Dendritic cell treated with granulocyte-macrophage colony-stimulating factor and Interleukin-4, amounts not matched to agents 40 ng/mL and 50 ng/mL, for 4 days (primary cell): ENCODE data around the gene PCGF3.
"Not testable (repeated sequence)": the region's sequence is repeated elsewhere in the genome, so short reads cannot be mapped to it uniquely, and the experiment has no call there.

Experiments
- H3K27ac Mint-ChIP-seq: one replicate; pipeline ENCODE4 v1.8.0; 2022; ENCODE audit warnings: mild to moderate bottlenecking, mixed read lengths
- H3K27me3 Mint-ChIP-seq: one replicate; pipeline ENCODE4 v1.8.0; 2022; ENCODE audit warnings: mild to moderate bottlenecking, mixed read lengths
- H3K36me3 Mint-ChIP-seq: one replicate; pipeline ENCODE4 v1.8.0; 2022; ENCODE audit warnings: low read depth, mixed read lengths
- H3K4me1 Mint-ChIP-seq: one replicate; pipeline ENCODE4 v1.8.0; 2022; ENCODE audit warnings: low read depth, mixed read lengths
- H3K4me3 Mint-ChIP-seq: one replicate; pipeline ENCODE4 v1.8.0; 2022; ENCODE audit warnings: mild to moderate bottlenecking, moderate library complexity, mixed read lengths
- H3K9me3 Mint-ChIP-seq: one replicate; pipeline ENCODE4 v1.8.0; 2022; ENCODE audit warnings: mixed read lengths
- intact Hi-C: fragments of 100-400 bp; cut with micrococcal nuclease; formaldehyde crosslinking; loops from one replicate; pipeline ENCODE4 v1.15.0; 2022

PCGF3 gene

DNA sequence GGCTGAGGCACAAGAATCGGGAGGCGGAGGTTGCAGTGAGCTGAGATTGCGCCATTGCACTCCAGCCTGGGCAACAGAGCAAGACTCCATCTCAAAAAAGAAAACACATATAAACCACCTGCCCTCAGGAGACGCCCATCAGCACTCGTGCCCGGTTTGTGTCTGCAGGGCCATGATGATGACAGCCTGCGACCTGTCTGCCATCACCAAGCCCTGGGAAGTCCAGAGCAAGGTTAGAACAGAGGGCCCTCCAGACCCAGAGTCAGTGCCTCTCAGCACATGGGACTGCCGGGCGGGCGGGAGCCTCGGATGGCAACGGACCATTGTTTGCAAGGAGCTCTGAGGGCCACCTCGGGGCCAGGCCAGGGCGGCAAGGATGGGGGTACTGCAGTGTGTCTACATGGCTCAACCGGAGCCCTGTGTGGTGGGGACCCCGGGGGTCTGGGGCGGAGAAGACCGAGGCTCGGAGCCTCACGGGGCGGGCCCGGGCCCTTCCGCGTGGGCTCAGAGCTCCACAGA, 40.9 kb upstream of the PCGF3 start:
- peaks cover 3% of the 10 kb centered on the region for H3K27me3 Mint-ChIP-seq
- no peaks in the 10 kb centered on the region for H3K36me3 Mint-ChIP-seq
- peaks cover 12% of the 10 kb centered on the region for H3K4me1 Mint-ChIP-seq
- H3K4me3 Mint-ChIP-seq, result peak overlapping the region; percentile 10
- intact Hi-C loops, result no loop called here
- no peaks in the 10 kb centered on the region for H3K9me3 Mint-ChIP-seq
- no peak overlapping the region for H3K27ac Mint-ChIP-seq

DNA sequence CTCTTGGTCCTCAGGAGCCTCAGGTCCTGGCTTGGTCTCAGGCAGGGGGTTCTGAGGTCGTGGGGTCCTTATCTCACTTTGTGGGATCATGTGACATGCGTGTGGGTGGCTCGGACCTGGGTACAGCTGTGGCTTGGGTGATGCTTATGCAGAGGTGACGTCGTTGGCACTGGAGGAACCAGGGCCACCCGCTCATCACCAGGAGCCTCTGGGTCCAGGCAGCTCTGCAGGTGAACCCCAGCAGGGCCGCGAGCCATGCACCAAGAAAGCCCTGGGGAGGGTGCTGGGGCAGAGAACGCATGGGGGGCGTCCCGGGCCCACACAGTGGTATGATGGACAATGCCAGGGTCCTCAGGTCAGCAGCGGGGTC, 40.3 kb upstream of the PCGF3 start:
- Mint-ChIP-seq H3K4me1 (peaks cover 12% of the 10 kb centered on the region), H3K27me3 (peaks cover 3% of the 10 kb centered on the region), H3K27ac (no peak overlapping the region), H3K4me3 (no peak overlapping the region), H3K36me3 (no peaks in the 10 kb centered on the region), H3K9me3 (no peaks in the 10 kb centered on the region)
- intact Hi-C loops, result no loop called here

DNA sequence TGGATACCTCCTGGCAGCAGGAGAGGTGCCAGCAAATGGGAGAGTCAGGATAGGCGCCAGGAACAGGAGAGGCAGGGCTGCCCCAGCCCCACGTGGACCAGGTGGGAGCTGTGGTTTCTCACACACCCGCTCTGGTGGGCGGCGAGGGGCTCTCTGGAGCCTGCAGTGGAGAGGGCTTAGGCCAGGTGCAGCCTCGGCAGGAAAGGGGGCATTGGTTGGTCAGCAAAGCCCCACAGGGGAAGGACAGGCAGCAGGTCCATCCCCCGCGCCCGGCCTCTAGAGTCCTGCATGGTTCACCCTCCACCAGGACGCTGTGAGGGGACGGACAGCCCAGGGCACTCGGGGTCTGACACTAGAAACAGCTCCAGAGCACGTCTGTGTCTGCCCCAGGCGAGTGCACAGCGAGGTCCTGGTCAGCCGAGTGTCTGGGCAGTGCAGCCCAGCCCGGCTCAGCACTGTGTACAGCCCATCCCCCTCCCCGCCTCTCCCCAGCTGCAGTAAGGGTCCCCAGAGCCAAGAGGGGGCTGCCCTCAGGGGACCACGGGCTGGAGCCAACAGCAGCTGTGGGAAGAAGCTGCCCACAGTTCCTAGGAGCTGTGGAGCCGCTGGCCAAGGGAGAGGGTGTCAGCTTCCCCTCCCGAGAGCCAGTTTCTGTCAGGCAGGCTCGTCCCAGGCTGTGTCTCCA, 39.7 kb upstream of the PCGF3 start:
- H3K4me3 Mint-ChIP-seq, result no peak overlapping the region
- H3K27ac Mint-ChIP-seq, result no peak overlapping the region
- peaks cover 12% of the 10 kb centered on the region for H3K4me1 Mint-ChIP-seq
- intact Hi-C loops, result no loop called here
- peaks cover 3% of the 10 kb centered on the region for H3K27me3 Mint-ChIP-seq
- no peaks in the 10 kb centered on the region for H3K9me3 Mint-ChIP-seq
- peaks cover 5% of the 10 kb centered on the region for H3K36me3 Mint-ChIP-seq

GRCh38 chr4:666436-666810, 39.2 kb upstream of the PCGF3 start:
- peaks cover 3% of the 10 kb centered on the region for H3K27me3 Mint-ChIP-seq
- H3K4me1 Mint-ChIP-seq, result peaks cover 12% of the 10 kb centered on the region
- H3K36me3 Mint-ChIP-seq, result peaks cover 11% of the 10 kb centered on the region
- H3K27ac Mint-ChIP-seq, result no peak overlapping the region
- no peak overlapping the region for H3K4me3 Mint-ChIP-seq
- intact Hi-C loops, result no loop called here
- H3K9me3 Mint-ChIP-seq, result no peaks in the 10 kb centered on the region

GRCh38 chr4:666822-667544, 38.6 kb upstream of the PCGF3 start:
- H3K27ac Mint-ChIP-seq, result no peak overlapping the region
- H3K36me3 Mint-ChIP-seq, result peaks cover 16% of the 10 kb centered on the region
- no peak overlapping the region for H3K4me3 Mint-ChIP-seq

DNA sequence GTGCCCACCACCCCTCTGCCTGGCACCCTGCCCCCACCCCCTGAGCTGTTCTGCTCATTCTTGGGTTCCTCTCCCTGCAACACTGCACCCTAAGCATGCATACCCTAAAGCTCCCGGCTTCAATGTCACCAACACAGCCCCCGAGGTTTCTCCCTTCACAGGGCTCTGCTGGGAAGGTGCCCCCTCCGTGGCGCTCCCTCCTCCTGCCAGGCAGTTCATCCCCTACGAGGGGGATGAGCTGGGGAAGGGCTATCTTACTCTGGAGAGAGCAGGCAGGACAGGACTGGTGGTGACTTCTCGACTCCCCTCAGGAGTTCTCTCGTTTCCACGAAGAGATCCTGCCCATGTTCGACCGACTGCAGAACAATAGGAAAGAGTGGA, 38.1 kb upstream of the PCGF3 start:
- H3K27ac Mint-ChIP-seq, result no peak overlapping the region
- H3K9me3 Mint-ChIP-seq, result no peaks in the 10 kb centered on the region
- H3K27me3 Mint-ChIP-seq, result peaks cover 3% of the 10 kb centered on the region
- peaks cover 12% of the 10 kb centered on the region for H3K4me1 Mint-ChIP-seq
- H3K4me3 Mint-ChIP-seq, result no peak overlapping the region
- peaks cover 22% of the 10 kb centered on the region for H3K36me3 Mint-ChIP-seq
- intact Hi-C loops, result no loop called here

More at GRCh38 chr4:666822-667544, 38.6 kb upstream of the PCGF3 start:
- Mint-ChIP-seq H3K9me3 (no peaks in the 10 kb centered on the region), H3K4me1 (peaks cover 12% of the 10 kb centered on the region), H3K27me3 (peaks cover 3% of the 10 kb centered on the region)
- intact Hi-C loops, result no loop called here

DNA sequence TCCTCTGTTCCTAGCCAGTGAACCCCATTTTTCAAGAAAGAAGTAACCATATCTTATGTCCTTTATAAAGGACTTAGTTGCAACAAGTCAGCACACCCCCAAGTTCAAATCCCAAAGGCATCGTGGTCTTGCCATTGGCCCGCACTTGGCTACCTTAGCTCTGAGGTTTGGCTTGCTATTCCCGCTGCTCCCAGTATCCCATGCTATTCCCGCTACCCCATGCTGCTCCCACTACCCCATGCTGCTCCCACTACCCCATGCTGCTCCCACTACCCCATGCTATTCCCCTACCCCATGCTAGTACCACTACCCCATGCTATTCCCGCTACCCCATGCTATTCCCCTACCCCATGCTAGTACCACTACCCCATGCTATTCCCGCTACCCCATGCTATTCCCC, 37.4 kb upstream of the PCGF3 start:
- H3K4me3 Mint-ChIP-seq, H3K27ac Mint-ChIP-seq, H3K9me3 Mint-ChIP-seq, H3K27me3 Mint-ChIP-seq, intact Hi-C loops: not testable (repeated sequence)
- Mint-ChIP-seq H3K4me1 (peaks cover 12% of the 10 kb centered on the region), H3K36me3 (peaks cover 28% of the 10 kb centered on the region)

DNA sequence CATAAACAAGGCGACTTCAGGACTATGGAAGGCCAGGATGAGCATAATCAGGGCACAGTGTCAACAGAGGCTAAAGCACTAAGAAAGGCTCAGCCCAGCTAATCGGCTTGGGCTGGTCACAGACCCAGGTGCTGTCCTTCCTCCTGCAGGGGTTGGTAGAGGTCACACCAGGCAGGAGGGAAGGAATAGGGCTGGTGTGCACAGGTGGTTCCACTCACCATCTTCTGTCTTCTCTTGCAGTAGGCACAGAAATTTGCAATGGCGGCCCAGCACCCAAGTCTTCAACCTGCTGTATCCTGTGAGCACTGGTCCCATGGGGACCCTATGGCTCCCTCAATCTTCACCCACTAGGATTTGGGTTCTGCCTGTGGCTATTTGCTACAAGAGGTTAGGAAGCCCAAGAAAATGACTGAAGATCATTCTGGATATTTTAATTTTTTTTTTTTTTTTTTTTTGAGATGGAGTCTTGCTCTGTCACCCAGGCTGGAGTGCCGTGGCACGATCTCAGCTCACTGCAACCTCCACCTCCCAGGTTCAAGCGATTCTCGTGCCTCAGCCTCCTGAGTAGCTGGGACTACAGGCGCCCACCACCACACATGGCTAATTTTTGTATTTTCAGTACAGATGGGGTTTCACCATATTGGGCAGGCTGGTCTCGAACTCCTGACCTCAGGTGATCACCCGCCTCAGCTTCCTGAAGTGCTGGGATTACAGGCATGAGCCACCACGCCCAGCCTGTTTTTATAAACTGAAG, 35.6 kb upstream of the PCGF3 start:
- H3K27ac Mint-ChIP-seq, H3K9me3 Mint-ChIP-seq, H3K4me3 Mint-ChIP-seq, H3K27me3 Mint-ChIP-seq: not testable (repeated sequence)
- intact Hi-C loops, result loop anchor here (5.0 kb wide), 1 partner anchor 548 kb away; the partner anchor contains the start of gene ZNF718
- H3K4me1 Mint-ChIP-seq, result peaks cover 15% of the 10 kb centered on the region
- peaks cover 43% of the 10 kb centered on the region for H3K36me3 Mint-ChIP-seq

DNA sequence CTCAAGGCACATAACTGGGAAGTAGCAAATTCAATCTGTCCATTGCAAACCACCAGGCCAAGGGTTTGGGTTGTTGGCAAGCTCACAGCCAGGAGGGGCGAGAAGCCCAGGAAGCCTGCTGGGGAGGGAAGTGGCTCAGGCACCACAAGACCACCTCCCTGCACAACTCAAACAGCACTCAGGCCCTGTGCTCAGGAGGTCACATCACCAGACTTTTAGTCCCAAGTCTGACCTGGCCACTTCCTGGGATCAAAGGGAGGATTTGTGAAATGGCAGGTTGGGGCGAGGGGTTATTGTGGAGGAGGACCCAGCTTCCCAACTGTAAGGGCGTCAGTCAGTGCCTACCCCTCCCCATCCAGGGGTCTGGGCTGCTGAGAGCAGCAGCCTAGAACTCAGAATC, 33.9 kb upstream of the PCGF3 start:
- Mint-ChIP-seq H3K4me1 (peaks cover 21% of the 10 kb centered on the region), H3K27me3 (no peaks in the 10 kb centered on the region), H3K4me3 (no peak overlapping the region), H3K36me3 (peaks cover 46% of the 10 kb centered on the region), H3K27ac (no peak overlapping the region), H3K9me3 (no peaks in the 10 kb centered on the region)
- intact Hi-C loops, result loop anchor here (5.0 kb wide), 1 partner anchor 549 kb away; the partner anchor contains the start of gene ZNF718

GRCh38 chr4:673349-674091, 32.1 kb upstream of the PCGF3 start:
- H3K27ac Mint-ChIP-seq, result peak overlapping the region; percentile 91
- no peaks in the 10 kb centered on the region for H3K9me3 Mint-ChIP-seq
- intact Hi-C loops, result loop anchor here (5.0 kb wide), 1 partner anchor 551 kb away; the partner anchor contains the start of gene ZNF718
- H3K36me3 Mint-ChIP-seq, result peaks cover 46% of the 10 kb centered on the region
- H3K4me1 Mint-ChIP-seq, result peaks cover 37% of the 10 kb centered on the region
- H3K4me3 Mint-ChIP-seq, result peak overlapping the region; percentile 82
- no peaks in the 10 kb centered on the region for H3K27me3 Mint-ChIP-seq

DNA sequence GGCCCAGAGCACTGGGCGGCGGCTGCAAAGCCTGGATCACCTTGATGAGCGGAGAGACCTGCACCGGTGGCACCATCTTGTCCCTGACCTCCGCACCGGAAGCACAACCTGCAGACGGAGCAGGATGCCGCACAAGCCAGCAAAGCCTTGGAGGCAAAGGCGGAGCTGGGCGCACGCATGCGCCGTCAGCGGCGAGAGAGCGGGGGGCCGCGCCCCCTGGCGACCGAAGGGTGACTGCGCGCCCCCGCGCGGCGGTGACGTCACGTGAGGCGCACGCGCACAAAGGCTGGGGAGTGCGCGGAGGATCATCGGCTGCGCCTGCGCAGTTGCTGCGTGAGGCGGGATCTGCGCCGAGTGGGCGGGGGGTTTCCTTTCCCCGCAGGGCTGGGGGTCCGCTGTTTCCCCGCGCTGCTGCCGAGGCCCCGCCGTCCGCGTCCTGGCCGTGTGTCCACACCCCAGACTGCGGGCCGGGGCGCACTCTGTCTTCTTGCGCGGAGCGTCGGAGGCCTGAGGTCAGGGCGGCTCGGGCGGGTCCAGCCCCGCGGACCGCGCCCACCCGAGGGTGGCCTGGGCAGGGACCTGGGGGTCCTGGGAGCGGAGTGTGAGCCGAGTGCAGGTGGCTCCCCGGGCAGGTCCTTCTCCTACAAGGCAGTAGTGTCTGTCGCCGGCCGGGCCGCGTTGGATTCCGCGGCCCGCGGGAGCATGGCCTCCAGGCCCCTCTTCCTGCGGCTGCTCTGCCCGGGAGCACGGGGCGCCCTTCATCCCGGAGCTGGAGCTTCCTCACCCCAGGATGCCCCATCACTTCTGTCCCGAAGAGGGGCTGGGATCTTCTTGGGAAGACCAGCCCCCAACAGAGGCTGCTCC, 31.2 kb upstream of the PCGF3 start, which contains the start of the genes ATP5ME and MYL5:
Gene ATP5ME, minus strand, starts transcription at position 105 of the 864 bp plus-strand sequence. Its CDS starts 29 bp downstream, at position 76.
Gene MYL5, plus strand, starts transcription at position 371 of the 864 bp plus-strand sequence. CDS start 3,485 bp downstream, outside the sequence.
- Mint-ChIP-seq H3K4me3 (peak within 1 kb of the TSS; percentile 82), H3K36me3 (peaks cover 46% of the 10 kb centered on the region), H3K27ac (peak within 1 kb of the TSS; percentile 91), H3K4me1 (peaks cover 44% of the 10 kb centered on the region), H3K27me3 (no peaks in the 10 kb centered on the region), H3K9me3 (no peaks in the 10 kb centered on the region)
- intact Hi-C loops, result loop anchor here (5.0 kb wide), 1 partner anchor 552 kb away; the partner anchor contains the start of gene ZNF718

- intact Hi-C loops, result no loop called here
- peaks cover 2% of the 10 kb centered on the region for H3K27me3 Mint-ChIP-seq
- peak overlapping the region; percentile 82 for H3K4me3 Mint-ChIP-seq
- H3K9me3 Mint-ChIP-seq, result no peaks in the 10 kb centered on the region
- H3K36me3 Mint-ChIP-seq, result peaks cover 53% of the 10 kb centered on the region
- peaks cover 50% of the 10 kb centered on the region for H3K4me1 Mint-ChIP-seq
- H3K27ac Mint-ChIP-seq, result peak overlapping the region; percentile 91
These were observed 30.4 kb upstream of the PCGF3 start for GRCh38 chr4:675036-675882.
